ENCODE data around the gene FGF23.

FGF23 gene

DNA sequence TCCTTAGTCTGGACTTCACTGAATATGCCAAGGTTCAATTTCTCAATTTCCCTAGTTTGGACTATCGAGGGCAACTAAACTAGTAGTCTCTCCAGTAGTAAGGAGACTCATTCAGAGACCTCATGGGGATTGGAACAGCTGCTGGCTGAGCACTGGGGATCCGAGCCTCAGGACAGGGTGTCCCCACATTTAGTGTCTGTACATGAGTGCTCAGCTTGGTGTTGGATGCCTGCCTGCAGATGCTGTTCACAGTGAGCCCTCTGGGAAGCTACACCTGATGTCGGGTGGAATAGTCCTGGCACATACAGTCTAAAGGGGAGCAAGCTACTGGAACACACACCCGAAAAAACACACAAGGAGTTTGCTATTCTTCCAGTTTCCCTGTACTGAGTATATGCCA, 820 bp upstream of the FGF23 start:
- no peak for DNase-seq

- no peak for DNase-seq
Measured at GRCh38 chr12:4378772-4379171, 740 bp downstream of the FGF23 start.

- no peak for DNase-seq
Measured at GRCh38 chr12:4375449-4375848, 4.1 kb downstream of the FGF23 start.

- no peak for DNase-seq
Measured at GRCh38 chr12:4372653-4373052, 6.9 kb downstream of the FGF23 start.

- no peak for DNase-seq
Measured at GRCh38 chr12:4370265-4370664, 9.2 kb downstream of the FGF23 start.

GRCh38 chr12:4369548-4369947, 10.0 kb downstream of the FGF23 start:
- no peak for DNase-seq

DNA sequence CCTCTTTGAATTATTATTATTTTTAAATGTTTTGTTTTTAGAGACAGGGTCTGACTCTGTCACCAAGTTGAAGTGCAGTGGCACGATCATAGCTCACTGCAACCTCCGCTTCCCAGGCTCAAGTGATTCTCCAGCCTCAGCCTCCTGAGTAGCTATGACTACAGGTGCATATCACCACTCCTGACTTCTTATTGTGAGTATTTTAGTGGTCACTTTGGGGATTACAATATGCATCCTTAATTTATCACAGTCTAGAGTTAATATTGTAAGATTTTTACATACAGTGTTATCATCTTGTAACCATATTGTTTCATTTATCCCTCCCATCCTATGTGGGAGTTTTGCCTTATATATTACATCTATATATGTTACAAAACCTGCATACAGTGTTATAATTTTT, 13.4 kb downstream of the FGF23 start:
- DNase-seq = no peak

- DNase-seq = no peak
Measured at GRCh38 chr12:4356041-4356327, 23.5 kb downstream of the FGF23 start.

- no peak for DNase-seq
Measured at GRCh38 chr12:4355156-4356040, 24.1 kb downstream of the FGF23 start.

DNA sequence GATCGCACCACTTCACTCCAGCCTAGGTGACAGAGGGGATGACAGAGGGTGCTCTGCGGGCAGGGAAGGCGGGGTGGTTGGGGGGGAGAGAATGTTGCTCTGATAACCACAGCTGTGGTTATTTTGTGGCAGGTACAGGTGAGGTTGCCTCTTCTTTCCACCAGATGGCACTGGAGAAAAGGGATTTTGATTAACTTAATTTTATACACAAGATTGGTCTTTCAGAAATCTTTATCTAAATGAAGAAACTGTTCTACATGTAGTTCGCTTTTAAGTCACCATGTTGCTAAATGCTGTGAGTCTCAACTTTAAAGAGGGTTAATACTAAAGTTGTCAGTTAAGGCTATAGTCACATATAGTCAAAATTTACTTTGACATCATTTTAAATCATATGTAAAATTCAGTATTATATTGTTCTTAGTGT, 25.7 kb downstream of the FGF23 start:
- DNase-seq = no peak

GRCh38 chr12:4346931-4347330, 32.6 kb downstream of the FGF23 start:
- no peak for DNase-seq

DNA sequence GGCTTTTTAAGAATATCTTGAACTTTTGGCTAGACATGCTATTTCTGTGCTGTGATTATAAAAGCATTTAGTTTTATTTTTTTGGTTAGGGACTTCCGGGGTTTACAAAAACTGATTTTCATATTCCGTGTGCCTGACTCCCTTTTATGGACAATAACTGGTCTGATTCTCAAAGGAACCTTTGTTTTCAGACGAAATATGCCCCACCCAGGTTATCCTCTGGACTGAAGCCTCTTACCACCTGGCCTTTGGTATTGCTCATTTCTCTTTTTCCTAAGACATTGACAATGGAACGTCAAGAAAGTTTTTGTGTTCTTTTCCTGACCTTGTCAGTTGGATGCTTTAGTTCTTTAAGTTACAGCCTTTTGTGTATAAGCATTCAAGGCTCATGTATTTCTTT, 47.7 kb downstream of the FGF23 start:
- no peak for DNase-seq

DNA sequence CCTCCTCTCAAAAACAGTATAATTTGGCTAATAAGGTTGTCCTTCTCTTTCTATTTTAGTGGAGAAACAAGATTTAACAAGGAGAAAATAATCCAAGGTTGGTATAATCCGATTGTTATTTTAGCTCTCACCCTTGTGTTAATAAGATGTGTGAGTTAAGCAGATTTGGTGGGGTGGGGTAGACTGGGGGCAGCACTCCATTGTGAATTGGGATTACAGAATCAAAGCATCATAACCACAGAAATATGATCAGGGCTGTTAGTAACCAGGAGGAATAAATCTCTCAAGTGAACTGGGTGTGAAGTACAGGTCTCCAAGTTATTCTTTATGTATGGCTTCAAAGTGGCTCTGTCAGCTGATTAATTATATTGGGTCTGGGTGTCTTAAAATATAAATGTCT, 48.3 kb downstream of the FGF23 start:
- DNase-seq = no peak

GRCh38 chr12:4330203-4330602, 49.3 kb downstream of the FGF23 start:
- no peak for DNase-seq

GRCh38 chr12:4327293-4327692, 52.2 kb downstream of the FGF23 start:
- no peak for DNase-seq

DNA sequence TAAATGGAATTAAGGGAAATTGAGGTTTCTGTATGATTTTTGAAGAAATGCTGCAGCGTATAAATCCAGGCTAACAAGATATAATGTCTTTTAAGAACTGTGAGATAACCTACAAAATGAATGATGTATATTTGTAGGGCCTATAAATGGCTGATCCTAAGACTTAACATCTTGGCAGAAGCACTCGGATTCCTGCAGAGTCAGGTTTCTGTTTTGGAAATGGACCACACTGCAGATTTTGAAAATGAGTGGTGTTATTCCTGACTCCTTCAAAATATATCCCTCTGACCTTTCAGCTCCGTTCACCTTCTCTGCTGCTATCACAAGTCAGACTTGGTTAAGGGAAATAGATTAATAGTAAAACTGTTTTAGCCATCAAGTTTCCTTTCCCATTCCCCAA, 53.5 kb downstream of the FGF23 start:
- DNase-seq = no peak

DNA sequence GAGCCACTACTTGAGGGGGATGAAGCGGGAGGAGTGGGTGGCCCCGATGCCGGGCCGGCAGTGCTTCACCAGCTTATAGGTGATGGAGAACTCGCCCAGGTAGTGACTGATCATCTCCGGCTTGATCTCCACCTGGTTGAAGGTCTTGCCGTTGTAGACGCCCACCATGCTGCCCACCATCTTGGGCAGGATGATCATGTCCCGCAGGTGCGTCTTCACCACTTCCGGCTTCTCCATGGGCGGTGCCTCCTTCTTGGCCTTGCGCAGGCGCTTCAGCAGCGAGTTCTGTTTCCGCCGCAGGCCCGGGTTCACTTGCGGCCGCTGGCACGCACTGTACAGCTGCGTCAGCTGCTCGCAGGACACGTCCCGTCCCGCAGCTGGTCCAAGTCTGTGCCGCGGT, 55.1 kb downstream of the FGF23 start:
- DNase-seq = no peak

- no peak for DNase-seq
Measured at GRCh38 chr12:4323396-4323795, 56.1 kb downstream of the FGF23 start.

GRCh38 chr12:4322726-4323125, 56.8 kb downstream of the FGF23 start:
- DNase-seq = no peak

DNA sequence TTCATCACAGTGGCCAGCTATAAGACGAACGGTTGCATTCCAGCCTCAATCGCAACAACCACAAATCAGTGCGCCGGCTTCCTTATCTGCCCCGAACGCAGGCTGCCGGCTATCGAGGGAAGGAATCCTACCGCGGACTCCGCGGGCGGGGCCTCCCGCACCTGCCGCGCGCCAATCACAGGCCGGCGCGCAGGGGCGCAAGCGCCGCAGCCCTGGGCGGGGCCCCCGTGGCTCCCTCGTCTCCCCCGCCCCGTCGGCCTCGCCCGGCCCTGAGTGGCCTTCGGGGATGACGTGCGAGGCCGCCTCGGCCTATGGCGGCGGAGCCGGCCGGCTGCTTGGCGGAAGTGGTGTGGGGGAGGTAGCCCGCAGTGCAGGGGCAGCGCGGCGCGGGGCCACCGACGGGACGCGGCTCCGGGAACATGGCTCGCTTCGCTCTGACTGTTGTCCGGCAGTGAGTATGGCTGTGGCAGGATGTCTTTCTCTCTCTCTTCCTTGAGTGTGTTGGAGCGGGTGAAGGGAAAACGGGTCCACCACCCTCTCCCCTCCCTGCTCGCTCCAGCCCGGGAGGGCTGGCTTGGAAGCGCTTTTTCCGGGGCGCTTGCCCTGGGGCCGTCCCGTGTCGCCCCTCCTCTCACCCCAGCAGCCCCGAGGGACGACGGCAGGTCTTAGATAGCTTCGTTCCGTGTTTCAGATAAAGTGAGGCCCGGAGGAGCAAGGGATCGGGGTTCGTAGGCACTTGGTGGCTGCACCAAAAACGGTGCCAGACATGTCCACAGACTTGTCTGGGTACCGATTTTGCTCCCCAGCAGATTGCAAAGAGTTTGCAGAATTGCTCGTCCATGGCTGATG, 58.4 kb downstream of the FGF23 start, which contains the start of gene TIGAR:
TSS of gene TIGAR (plus strand) at position 361 of the 849 bp plus-strand sequence. CDS start at position 420, 59 bp downstream.
- DNase-seq = peak; percentile 15

- no peak for DNase-seq
Measured at GRCh38 chr12:4320497-4320852, 59.0 kb downstream of the FGF23 start.

Data from SHP77 treated with DMSO at 0.1 percent for 48 hours (cell line).